ENCODE results near the gene FBXW11. TPM values are rescaled to one million over a fixed set of nuclear protein-coding genes. Genes with fewer than 3 reads are reported as not detected.

Gene FBXW11
- polyA plus RNA-seq, 1 donor (not counting 4 experiments of a cell fraction or from before 2014, with no cell fraction given): 48.4 TPM

- Histone ChIP-seq H3K27me3 (ENCODE audit: control insufficient read depth, extremely low read depth, insufficient read depth, low read length) (no peaks in the 10 kb centered on the region), H3K4me3 (ENCODE audit: control insufficient read depth in 2 of 3, extremely low read depth in 1 of 3, insufficient read depth in 2 of 3, low read depth in 1 of 3, low read length in 3 of 3) (no peak overlapping the region), H3K9ac (ENCODE audit: control insufficient read depth, extremely low read depth, insufficient read depth, low read length) (no peak overlapping the region), H3K36me3 (ENCODE audit: control insufficient read depth in 2 of 2, extremely low read depth in 1 of 2, insufficient read depth in 2 of 2, low read length in 2 of 2) (no peaks in the 10 kb centered on the region), H3K9me3 (ENCODE audit: control insufficient read depth, low read depth, low read length) (no peaks in the 10 kb centered on the region), H3K27ac (ENCODE audit: control insufficient read depth, insufficient read depth, low read length) (no peak overlapping the region), H3K4me1 (ENCODE audit: control insufficient read depth, extremely low read depth, insufficient read depth, low read length) (peaks cover 2% of the 10 kb centered on the region), H3K79me2 (ENCODE audit: control insufficient read depth, insufficient read depth, low read length) (peaks cover 87% of the 10 kb centered on the region), H4K20me1 (ENCODE audit: control insufficient read depth, extremely low read depth, insufficient read depth, low read length) (no peaks in the 10 kb centered on the region), H3K9me1 (ENCODE audit: control insufficient read depth, extremely low read depth, insufficient read depth, low read length) (no peaks in the 10 kb centered on the region), H3K4me2 (ENCODE audit: control insufficient read depth, extremely low read depth, insufficient read depth, low read depth, low read length) (no peak overlapping the region), H2AFZ (ENCODE audit: control insufficient read depth, low read length) (no peak overlapping the region)
- dilution Hi-C loops (cut with MboI; ENCODE audit: extremely low pct_ligation_motif_present, low sequenced_read_pairs): no loop called here
- FAIRE-seq: no peak
- no peak for DNase-seq (ENCODE audit: low read depth, low spot score)
- TF ChIP-seq CTCF (optimal IDR thresholded peaks at IDR 0.05 in 1 of 3, IDR thresholded peaks at IDR 0.05 in 1 of 3, conservative IDR thresholded peaks at IDR 0.05 in 1 of 3; ENCODE audit: extremely low read depth in 1 of 3, insufficient read depth in 2 of 3, low read length in 3 of 3) (no peak), EZH2 (IDR thresholded peaks at IDR 0.05; ENCODE audit: low read length) (no peak)
Measured at GRCh38 chr5:171970826-171971225, 35.6 kb downstream of the FBXW11 start.

- no peaks in the 10 kb centered on the region for H3K36me3 ChIP-seq (ENCODE audit: control insufficient read depth in 2 of 2, extremely low read depth in 1 of 2, insufficient read depth in 2 of 2, low read length in 2 of 2)
- H3K4me1 ChIP-seq (ENCODE audit: control insufficient read depth, extremely low read depth, insufficient read depth, low read length): no peaks in the 10 kb centered on the region
- H3K4me2 ChIP-seq (ENCODE audit: control insufficient read depth, extremely low read depth, insufficient read depth, low read depth, low read length): no peak overlapping the region
- H4K20me1 ChIP-seq (ENCODE audit: control insufficient read depth, extremely low read depth, insufficient read depth, low read length): no peaks in the 10 kb centered on the region
- no peak for TF ChIP-seq EZH2 (IDR thresholded peaks at IDR 0.05; ENCODE audit: low read length)
- TF ChIP-seq CTCF (optimal IDR thresholded peaks at IDR 0.05 in 1 of 3, IDR thresholded peaks at IDR 0.05 in 1 of 3, conservative IDR thresholded peaks at IDR 0.05 in 1 of 3; ENCODE audit: extremely low read depth in 1 of 3, insufficient read depth in 2 of 3, low read length in 3 of 3): no peak
- no peak for FAIRE-seq
- no peak overlapping the region for H3K9ac ChIP-seq (ENCODE audit: control insufficient read depth, extremely low read depth, insufficient read depth, low read length)
- no peak overlapping the region for H3K4me3 ChIP-seq (ENCODE audit: control insufficient read depth in 2 of 3, extremely low read depth in 1 of 3, insufficient read depth in 2 of 3, low read depth in 1 of 3, low read length in 3 of 3)
- H3K79me2 ChIP-seq (ENCODE audit: control insufficient read depth, insufficient read depth, low read length): peaks cover 86% of the 10 kb centered on the region
- H3K9me1 ChIP-seq (ENCODE audit: control insufficient read depth, extremely low read depth, insufficient read depth, low read length): no peaks in the 10 kb centered on the region
- DNase-seq (ENCODE audit: low read depth, low spot score): no peak
- dilution Hi-C loops (cut with MboI; ENCODE audit: extremely low pct_ligation_motif_present, low sequenced_read_pairs): no loop called here
- no peaks in the 10 kb centered on the region for H3K27me3 ChIP-seq (ENCODE audit: control insufficient read depth, extremely low read depth, insufficient read depth, low read length)
- no peak overlapping the region for H2AFZ ChIP-seq (ENCODE audit: control insufficient read depth, low read length)
- H3K27ac ChIP-seq (ENCODE audit: control insufficient read depth, insufficient read depth, low read length): no peak overlapping the region
- H3K9me3 ChIP-seq (ENCODE audit: control insufficient read depth, low read depth, low read length): no peaks in the 10 kb centered on the region
Measured at GRCh38 chr5:171969288-171969880, 37.1 kb downstream of the FBXW11 start.

Measured in keratinocyte (primary cell).